ENCODE measurements around the gene OSCP1.

OSCP1 gene

DNA sequence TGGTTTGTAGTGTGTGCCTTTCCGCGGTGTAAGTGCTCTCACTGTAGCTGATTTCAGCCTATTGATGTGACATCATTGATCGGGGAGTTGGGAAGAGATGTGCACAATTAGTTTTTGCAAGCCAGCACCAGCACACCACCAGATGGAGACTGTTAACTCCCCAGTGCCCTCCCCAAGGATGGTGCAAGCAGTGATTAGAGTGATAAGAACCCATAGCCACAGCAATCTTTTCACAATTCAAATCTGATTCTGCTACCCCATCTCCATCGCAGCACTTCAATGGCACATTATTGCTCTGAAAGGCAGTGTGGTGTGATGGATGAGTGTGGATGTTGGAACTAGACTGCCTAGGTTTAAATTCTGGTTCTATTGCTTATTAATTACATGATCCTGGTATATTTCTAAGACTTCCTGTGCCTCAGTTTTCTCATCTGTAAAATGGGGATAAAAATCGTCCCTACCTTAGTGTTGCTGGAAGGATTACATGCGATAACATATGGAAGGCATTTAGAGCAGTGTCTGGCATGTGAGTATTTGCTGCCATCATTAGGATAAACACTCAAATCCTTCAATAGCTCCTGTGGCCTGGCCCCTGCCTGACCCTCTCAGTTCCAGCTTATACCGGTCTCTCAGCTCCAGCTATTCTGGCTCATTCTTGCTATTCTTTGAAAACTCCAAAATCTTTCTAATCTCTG is 25.8 kb upstream of the OSCP1 start:
- DNase-seq (ENCODE audit: low read depth in 1 of 2, low spot score in 1 of 2), result no peak

- DNase-seq (ENCODE audit: low read depth in 1 of 2, low spot score in 1 of 2), result no peak
Measured at GRCh38 chr1:36475341-36475740, 25.1 kb upstream of the OSCP1 start.

DNA sequence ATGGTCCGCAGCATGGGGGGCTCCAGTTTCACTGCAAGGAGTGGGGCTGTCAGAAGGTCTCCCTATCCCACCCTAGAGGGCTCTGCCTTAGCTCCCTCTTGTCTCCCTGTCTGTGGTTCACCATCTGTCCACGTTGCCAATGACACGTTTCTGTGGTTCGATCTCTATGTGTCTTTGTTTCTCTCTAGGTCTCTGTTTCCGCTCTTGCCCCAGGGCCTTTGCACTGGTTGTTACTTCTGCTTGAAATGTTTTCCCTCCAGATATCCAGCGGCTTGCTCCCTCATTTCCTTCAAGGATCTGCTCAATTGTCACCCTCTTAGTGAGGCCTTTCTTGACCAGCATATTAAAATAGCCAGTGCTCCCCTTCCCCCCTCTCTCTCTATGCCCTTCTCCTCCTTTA is 22.4 kb upstream of the OSCP1 start:
- DNase-seq (ENCODE audit: low read depth in 1 of 2, low spot score in 1 of 2), result no peak

DNA sequence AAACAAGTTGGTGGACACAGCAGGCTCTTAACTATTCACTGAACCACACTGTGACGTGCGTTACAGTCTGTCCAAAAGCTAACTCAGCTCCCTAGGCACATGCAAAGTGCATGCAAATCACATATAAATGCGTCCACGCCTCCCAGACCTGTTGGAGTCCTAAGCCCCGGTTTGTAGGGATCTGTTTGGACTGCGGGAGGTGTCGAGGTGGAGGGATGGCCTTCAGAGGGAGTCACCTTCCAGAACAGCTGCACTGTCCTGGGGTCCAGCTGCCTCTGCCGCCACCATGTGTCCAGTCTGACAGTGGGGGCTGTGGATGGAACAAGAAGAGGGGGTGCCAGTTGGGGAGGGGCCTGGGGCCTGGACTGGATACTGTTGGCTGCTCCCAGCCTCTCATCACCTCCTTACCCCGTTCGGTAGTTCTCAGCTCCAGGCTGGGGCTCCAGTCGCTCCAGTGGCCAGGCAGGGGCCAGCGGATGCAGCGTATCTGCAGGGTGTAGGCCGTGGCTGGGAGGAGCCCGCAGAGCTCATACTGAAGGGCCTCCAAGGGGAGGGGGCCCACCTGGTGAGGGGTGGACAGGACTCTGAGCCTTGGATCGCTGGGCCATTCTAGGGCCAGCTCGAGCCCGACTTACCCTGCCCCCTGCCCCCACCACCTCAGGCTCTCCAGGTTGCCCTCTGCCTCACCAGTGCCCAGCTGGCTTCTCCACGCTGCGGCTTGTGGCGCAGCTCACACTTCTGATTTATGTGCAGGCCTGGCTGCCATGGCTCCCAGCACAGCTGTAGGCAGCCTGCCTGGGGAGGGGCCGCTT is 21.8 kb upstream of the OSCP1 start:
- no peak for DNase-seq (ENCODE audit: low read depth in 1 of 2, low spot score in 1 of 2)

- DNase-seq (ENCODE audit: low read depth in 1 of 2, low spot score in 1 of 2), result no peak
Measured at GRCh38 chr1:36469163-36469562, 18.9 kb upstream of the OSCP1 start.

DNA sequence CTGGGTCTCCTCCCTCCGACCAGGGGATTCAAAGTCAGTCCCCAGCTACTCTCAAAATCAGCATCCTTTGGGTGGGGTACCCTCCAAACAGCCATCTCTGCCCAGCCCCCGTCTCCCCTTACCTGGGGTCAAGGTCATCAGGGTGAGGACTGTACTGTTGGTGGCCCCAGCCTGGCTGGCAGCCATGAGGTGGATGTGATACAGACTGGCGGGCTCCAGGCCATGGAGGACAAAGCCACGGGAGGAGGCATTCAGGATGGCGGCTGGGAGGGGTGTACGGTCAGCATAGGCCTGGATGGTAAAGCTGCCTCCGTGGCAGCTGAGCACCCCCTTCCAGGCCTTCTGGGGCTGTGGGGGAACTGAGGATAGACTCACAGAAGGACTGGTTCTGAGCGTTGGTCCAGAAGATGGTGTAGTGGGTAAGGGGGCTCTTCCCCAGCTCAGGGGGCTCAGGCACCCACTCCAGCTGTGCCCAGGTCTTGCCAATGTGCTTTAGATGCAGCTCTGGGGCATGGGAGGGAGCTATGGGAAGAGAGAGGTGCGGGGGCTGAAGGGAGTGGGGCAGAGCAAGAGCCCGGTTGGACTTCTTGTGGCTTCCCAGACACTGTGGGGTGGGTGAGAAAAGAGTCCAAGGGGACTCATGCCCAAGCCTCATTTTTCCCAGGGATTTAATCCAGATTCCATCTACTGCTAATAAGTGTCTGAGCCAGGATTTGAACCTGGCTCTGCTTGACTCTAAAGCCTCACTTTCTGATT is 17.6 kb upstream of the OSCP1 start:
- DNase-seq (ENCODE audit: low read depth in 1 of 2, low spot score in 1 of 2), result no peak

DNA sequence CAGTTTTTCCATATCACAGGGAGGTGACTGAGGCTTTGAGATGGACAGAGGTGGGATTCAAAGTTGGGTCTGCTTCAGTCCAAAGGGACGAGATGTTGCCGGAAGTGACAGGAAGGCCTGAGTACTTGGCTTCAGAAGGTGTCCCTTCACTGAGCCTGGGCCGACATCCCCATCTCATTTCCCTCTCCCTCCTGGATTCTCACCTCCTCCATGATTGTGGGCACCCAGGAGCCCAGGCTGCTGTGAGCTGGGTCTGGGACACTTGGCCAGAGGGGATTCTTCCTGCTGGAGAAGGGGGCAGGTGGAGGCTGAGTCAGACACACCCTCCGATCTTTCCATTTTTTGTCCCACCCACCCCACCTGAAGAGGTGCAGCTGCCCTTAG is 16.8 kb upstream of the OSCP1 start:
- DNase-seq (ENCODE audit: low read depth in 1 of 2, low spot score in 1 of 2), result no peak

GRCh38 chr1:36466370-36467026 is 16.2 kb upstream of the OSCP1 start:
- DNase-seq (ENCODE audit: low read depth in 1 of 2, low spot score in 1 of 2), result no peak

DNA sequence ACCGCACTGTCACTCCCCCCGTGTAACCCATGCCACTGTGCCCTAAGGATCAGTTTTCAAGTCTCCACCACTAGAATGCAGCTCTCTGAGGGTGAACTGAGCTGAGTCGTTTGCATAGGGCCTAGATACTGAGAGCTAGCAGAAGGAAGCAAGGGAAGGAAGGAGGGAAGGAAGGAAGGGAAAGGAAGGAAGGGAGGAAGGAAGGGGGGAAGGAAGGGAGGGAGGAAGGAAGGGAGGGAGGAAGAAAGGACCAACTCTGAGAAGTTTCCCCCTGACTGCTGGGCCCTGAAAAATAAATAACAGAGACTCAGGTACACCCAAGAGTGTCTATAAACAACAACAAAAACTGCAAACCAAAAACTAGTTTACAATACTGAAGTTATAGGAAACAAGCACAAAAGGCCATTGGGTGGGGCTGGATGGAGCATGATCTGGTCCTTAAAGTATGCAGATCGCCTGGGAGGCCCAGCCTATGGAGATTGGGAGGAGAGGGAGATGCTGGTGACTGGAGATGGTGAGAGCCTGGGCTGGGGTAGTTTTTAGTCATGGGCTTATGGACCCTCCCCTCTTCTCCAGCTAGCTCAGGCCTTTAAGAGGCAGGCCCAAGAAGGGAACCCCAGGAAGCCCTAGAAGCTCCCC is 15.6 kb upstream of the OSCP1 start:
- DNase-seq (ENCODE audit: low read depth in 1 of 2, low spot score in 1 of 2), result no peak

DNA sequence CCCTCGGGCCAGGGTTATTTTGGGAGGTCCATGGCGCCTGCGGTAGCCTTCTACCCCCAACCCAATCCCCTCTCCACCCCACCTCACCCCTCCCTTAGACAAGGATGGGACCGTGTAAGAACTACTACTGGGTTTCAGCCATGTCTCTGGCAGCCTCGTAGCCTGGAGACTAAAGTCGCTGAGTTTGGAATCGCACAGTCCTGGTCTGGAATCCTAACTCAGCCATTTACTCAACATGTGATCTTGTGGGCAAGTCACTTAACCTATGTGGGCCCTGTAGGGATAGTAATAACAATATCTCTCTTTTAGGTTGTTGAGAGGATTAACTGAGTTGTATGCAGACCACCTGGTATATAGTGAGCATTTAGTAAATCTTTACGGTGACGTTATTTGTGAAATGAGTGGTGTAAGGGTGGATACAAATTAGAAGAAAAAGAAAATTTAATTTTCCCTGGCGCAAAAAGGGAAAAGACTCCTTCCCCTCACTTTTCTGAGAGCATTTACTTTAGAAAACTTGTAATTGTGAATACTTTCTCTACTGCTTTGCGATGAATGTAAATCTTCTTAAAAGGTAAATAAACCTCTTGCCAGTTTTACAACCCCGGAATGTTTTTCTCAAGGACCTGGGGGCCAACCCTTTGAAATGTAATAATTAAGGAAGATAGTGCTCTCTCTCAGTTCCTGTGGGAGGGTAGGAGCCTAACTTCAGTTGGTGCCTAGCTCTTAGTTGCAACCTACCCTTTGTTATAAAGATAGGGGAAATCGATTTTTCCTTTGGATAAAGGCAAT is 14.5 kb upstream of the OSCP1 start:
- no peak for DNase-seq (ENCODE audit: low read depth in 1 of 2, low spot score in 1 of 2)

GRCh38 chr1:36463803-36464604 is 13.8 kb upstream of the OSCP1 start, which contains the start of gene MRPS15:
MRPS15 (minus strand) TSS chr1:36464384; CDS start chr1:36464275, 109 bp downstream.
- DNase-seq (ENCODE audit: low read depth in 1 of 2, low spot score in 1 of 2), result peak; percentile 86

- no peak for DNase-seq (ENCODE audit: low read depth in 1 of 2, low spot score in 1 of 2)
Measured at GRCh38 chr1:36463463-36463802, 13.2 kb upstream of the OSCP1 start.

GRCh38 chr1:36458910-36459309 is 8.7 kb upstream of the OSCP1 start:
- no peak for DNase-seq (ENCODE audit: low read depth in 1 of 2, low spot score in 1 of 2)

DNA sequence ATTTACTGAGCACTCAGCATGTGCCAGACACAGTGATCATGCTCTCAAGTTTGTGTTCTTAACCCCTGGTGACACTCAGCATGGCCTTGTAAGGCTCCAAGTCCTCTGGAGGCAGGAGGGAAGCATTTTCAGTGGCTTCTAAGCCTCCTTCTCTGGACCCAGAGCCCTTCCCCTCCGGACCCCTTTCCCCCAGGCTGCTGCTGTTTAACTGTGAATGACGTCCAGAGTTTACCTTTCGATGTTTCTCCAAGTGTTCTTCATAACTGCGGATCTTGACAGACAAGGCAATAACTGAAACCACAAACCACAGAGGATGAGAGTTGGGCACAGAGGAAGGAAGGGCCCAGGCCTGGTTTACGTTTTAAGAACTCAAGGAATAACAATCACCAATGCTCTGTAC is 7.4 kb upstream of the OSCP1 start:
- DNase-seq (ENCODE audit: low read depth in 1 of 2, low spot score in 1 of 2), result no peak

- no peak for DNase-seq (ENCODE audit: low read depth in 1 of 2, low spot score in 1 of 2)
Measured at GRCh38 chr1:36456391-36456928, 6.2 kb upstream of the OSCP1 start.

DNA sequence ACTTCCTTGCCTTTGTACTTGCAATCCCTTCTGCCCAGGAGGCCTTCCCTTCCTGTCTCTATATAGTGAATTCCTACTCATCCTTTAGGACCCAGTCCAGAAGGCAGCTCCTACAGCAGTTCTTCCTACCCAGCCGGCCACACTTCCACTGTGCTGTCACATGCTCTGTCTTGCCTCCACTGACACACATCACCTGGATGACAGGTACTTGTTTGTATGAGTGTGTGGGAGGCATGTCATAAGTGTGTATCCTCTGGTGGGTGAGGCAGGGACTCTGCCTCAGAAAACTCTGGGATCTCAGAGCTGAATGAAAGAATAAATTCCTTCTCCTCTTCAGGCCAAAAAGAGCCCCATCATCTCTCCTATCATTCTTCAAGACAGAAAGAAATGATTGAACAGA is 5.1 kb upstream of the OSCP1 start:
- no peak for DNase-seq (ENCODE audit: low read depth in 1 of 2, low spot score in 1 of 2)

DNA sequence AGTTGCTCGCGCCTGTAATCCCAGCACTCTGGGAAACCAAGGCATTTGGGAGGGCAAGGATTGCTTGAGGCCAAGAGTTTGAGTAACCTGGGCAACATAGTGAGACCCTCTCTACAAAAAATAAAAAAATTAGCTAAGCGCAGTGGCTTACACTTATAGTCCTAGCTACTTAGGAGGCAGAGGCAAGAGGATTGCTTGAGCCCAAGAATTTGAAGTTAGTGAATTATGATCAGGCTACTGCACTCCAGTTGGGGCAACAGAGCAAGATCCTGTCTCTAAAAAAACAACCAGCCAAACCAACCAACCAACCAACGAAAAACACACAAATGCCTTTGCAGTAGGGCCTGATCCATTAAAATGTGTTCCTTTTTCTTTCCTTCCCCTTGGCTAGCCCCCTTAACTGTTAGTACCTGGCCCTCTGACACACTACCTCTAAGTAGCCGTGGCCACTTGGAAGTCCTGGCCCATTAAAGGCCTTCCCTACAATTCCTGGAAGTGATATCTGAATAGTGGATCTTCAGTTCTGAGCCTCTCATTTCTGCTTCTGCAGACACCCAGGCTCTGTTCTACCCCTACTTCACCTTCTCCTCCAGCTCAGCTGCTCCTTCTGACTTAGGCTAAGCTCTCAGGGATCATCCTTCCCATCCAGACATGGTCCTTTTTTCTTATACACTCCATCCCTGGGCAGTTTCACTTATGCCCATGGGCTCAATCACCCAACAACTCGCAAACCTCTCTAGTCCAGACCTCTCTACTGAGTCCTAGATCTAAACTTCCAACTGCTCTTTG is 3.5 kb upstream of the OSCP1 start:
- DNase-seq (ENCODE audit: low read depth in 1 of 2, low spot score in 1 of 2), result no peak

DNA sequence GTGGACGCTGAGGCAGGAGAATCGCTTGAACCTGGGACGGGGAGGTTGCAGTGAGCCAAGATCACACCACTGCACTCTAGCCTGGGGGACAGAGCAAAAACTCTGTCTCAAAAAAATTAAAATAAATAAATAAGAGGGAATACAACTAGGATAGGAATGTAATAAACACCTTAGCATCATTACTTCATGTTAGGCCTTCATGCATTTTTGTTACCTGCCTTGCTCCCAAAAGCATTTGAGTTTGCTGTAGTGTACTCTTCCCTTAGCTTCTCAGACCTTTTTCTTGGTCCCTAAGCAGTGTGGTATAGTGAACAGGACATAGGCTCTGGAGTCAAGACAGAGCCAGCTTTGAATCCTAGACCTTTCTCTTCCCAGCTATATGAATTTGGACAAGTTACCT is 2.8 kb upstream of the OSCP1 start:
- DNase-seq (ENCODE audit: low read depth in 1 of 2, low spot score in 1 of 2), result no peak
